IPS-18a (cell line): ENCODE measurements around the gene C14orf93.
"Not testable (repeated sequence)": the region's sequence is repeated elsewhere in the genome, so short reads cannot be mapped to it uniquely, and the experiment has no call there.

Experiments used
- H3K27ac ChIP-seq: one replicate; pipeline ENCODE4 v1.5.1; 2013; ENCODE audit warnings: low read length
- H3K27me3 ChIP-seq: one replicate; pipeline ENCODE4 v1.6.1; 2013; ENCODE audit warnings: mild to moderate bottlenecking, low read length; ENCODE audit not compliant: control insufficient read depth, insufficient read depth
- H3K36me3 ChIP-seq: one replicate; pipeline ENCODE4 v1.6.1; 2013; ENCODE audit warnings: low read depth, low read length; ENCODE audit not compliant: control insufficient read depth
- H3K4me1 ChIP-seq: one replicate; pipeline ENCODE4 v1.6.1; 2013; ENCODE audit warnings: low read depth, low read length; ENCODE audit not compliant: control insufficient read depth
- H3K4me3 ChIP-seq: one replicate; pipeline ENCODE4 v1.5.1; 2013; ENCODE audit warnings: low read length
- H3K9ac ChIP-seq: one replicate; pipeline ENCODE4 v1.6.1; 2013; ENCODE audit warnings: mild to moderate bottlenecking, low read length, moderate library complexity
- H3K9me3 ChIP-seq: one replicate; pipeline ENCODE4 v1.6.1; 2013; ENCODE audit warnings: low read depth, low read length; ENCODE audit not compliant: control insufficient read depth

The C14orf93 gene

GRCh38 chr14:22973217-22974032 lies 36.5 kb downstream of the C14orf93 start:
- Histone ChIP-seq H3K9me3 (no peaks in the 10 kb centered on the region), H3K36me3 (peaks cover 68% of the 10 kb centered on the region), H3K4me1 (peaks cover 22% of the 10 kb centered on the region), H3K9ac (no peak overlapping the region), H3K4me3 (no peak overlapping the region), H3K27me3 (no peaks in the 10 kb centered on the region), H3K27ac (no peak overlapping the region)

DNA sequence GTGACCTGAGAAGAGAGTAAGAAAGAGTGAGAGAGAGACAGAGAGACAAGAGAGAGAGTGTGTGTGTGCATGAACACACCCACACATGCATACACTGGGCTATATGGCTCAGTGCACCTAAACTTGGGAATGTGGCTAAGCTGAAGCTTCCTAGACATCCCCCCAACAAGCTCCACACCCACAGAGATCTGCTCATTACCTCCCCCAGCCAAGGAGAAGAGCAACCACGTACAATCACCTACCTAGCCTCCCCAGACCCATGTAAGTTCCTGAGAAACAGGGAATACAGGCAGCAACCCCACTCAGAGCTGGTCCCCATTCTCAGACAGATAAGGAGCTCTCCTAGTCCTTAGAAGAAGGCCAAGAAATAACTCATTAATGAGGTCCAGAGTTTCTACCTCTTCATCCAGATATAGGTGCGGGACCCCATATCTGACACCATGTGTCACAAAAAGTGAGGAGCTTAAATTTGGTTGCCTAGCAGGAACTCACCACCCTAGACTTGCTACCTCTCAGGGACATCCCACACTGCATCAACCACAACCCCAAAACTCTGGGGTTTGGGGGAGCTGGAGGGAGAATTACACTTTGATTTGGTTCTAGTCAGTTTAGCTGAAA lies 37.5 kb downstream of the C14orf93 start:
- Histone ChIP-seq H3K27me3 (no peaks in the 10 kb centered on the region), H3K4me1 (peaks cover 13% of the 10 kb centered on the region), H3K9me3 (no peaks in the 10 kb centered on the region), H3K9ac (no peak overlapping the region), H3K36me3 (peaks cover 63% of the 10 kb centered on the region), H3K4me3 (no peak overlapping the region), H3K27ac (no peak overlapping the region)

DNA sequence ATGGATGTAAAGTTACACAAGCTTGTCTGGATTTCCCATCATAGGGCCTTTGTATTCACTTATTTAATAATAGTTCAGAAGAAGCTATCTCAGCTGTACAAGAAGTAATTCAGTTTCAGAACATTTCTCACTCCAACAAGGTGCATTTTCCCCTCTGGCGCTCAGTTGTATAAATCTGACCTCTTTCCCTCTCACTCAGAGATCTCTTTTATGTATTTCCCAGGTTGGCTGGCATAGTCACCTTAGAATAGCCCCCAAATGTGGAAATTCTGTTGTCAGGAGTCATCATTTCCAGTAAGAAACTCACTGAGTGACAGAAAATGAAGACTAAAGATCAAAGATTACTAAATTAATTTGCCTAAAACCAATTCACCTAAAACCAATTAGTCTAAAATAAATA lies 38.8 kb downstream of the C14orf93 start:
- Histone ChIP-seq H3K4me1 (peaks cover under 1% of the 10 kb centered on the region), H3K36me3 (peaks cover 53% of the 10 kb centered on the region), H3K27ac (no peak overlapping the region), H3K9me3 (no peaks in the 10 kb centered on the region), H3K27me3 (no peaks in the 10 kb centered on the region), H3K4me3 (no peak overlapping the region), H3K9ac (no peak overlapping the region)

DNA sequence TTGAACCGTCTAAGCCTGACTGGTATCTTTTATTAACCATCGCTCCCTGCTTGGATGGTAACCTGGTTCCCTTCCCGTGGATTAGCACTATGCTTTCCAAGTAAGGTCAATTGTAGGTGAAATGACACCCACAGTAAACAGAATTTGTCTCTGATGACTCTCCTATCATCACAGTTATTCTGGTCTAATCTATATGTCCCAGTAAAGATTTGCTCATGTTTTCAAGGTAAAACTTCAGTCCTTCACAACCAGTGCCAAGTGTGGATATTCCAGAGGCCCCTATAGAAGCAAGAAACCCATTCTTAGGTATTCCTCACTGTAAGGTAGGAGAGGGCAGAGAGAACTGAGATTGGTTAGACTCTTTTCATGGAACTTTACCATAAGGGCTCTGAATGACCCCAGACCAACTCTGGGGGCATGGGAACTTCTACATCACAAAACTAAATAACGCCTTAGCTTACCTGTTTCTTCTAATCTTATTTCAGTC lies 43.1 kb downstream of the C14orf93 start:
- Histone ChIP-seq H3K27ac (no peak overlapping the region), H3K36me3 (peaks cover 15% of the 10 kb centered on the region)

GRCh38 chr14:22965916-22966782 lies 43.8 kb downstream of the C14orf93 start:
- H3K9ac ChIP-seq, H3K4me1 ChIP-seq, H3K27ac ChIP-seq, H3K36me3 ChIP-seq, H3K9me3 ChIP-seq, H3K4me3 ChIP-seq, H3K27me3 ChIP-seq: not testable (repeated sequence)

More for the DNA sequence above, 43.1 kb downstream of the C14orf93 start:
- Histone ChIP-seq H3K4me3 (no peak overlapping the region), H3K9me3 (no peaks in the 10 kb centered on the region), H3K9ac (no peak overlapping the region), H3K4me1 (no peaks in the 10 kb centered on the region), H3K27me3 (no peaks in the 10 kb centered on the region)

DNA sequence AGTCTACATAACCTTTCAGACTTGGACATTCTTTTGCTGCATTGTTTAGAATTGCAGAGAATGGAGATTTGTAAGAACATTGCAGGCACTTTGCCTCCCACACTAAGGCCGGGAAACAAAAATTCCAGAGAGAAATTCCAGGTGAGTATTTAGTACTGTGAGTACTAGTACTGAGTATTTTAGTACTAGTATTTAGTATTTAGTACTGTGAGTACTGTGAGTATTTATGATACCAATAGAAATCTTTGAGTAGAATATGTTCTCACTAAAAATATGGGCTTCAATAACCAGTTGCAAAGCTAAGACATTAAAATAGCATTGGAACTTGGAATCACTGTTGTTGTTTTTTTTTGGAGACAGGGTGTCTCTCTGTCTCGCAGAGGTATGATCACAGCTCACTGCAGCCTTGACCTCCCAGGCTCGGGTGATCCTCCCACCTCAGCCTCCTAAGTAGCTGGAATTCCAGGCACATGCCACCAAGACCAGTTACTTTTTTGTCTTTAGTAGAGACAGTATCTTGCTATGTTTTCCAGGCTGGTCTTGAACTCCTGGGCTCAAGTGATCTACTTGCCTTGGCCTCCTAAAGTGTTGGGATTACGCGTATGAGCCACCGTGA lies 47.8 kb downstream of the C14orf93 start:
- Histone ChIP-seq H3K4me3 (no peak overlapping the region), H3K27ac (no peak overlapping the region), H3K9me3 (no peaks in the 10 kb centered on the region), H3K36me3 (no peaks in the 10 kb centered on the region), H3K9ac (no peak overlapping the region), H3K4me1 (no peaks in the 10 kb centered on the region), H3K27me3 (no peaks in the 10 kb centered on the region)

- H3K27me3 ChIP-seq, result no peaks in the 10 kb centered on the region
- H3K9ac ChIP-seq, result peak overlapping the region; percentile 90
- H3K27ac ChIP-seq, result peak overlapping the region; percentile 8
- peak overlapping the region; percentile 78 for H3K4me3 ChIP-seq
- peaks cover 9% of the 10 kb centered on the region for H3K36me3 ChIP-seq
- H3K4me1 ChIP-seq, result peaks cover 7% of the 10 kb centered on the region
- no peaks in the 10 kb centered on the region for H3K9me3 ChIP-seq
Observed at GRCh38 chr14:22955702-22956569, 54.0 kb downstream of the C14orf93 start.

GRCh38 chr14:22952418-22952817 lies 57.5 kb downstream of the C14orf93 start:
- H3K4me1 ChIP-seq, result peaks cover 7% of the 10 kb centered on the region
- no peak overlapping the region for H3K27ac ChIP-seq
- H3K4me3 ChIP-seq, result no peak overlapping the region
- peaks cover 23% of the 10 kb centered on the region for H3K36me3 ChIP-seq
- no peaks in the 10 kb centered on the region for H3K27me3 ChIP-seq
- no peaks in the 10 kb centered on the region for H3K9me3 ChIP-seq
- no peak overlapping the region for H3K9ac ChIP-seq

GRCh38 chr14:22951795-22952194 lies 58.1 kb downstream of the C14orf93 start:
- H3K4me1 ChIP-seq, H3K9me3 ChIP-seq, H3K27me3 ChIP-seq, H3K27ac ChIP-seq, H3K4me3 ChIP-seq, H3K9ac ChIP-seq: not testable (repeated sequence)
- peaks cover 29% of the 10 kb centered on the region for H3K36me3 ChIP-seq

GRCh38 chr14:22945642-22946041 lies 64.3 kb downstream of the C14orf93 start:
- H3K9ac ChIP-seq, result no peak overlapping the region
- no peak overlapping the region for H3K27ac ChIP-seq
- H3K4me3 ChIP-seq, result no peak overlapping the region
- H3K36me3 ChIP-seq, result peaks cover 26% of the 10 kb centered on the region
- H3K4me1 ChIP-seq, result no peaks in the 10 kb centered on the region
- no peaks in the 10 kb centered on the region for H3K27me3 ChIP-seq
- no peaks in the 10 kb centered on the region for H3K9me3 ChIP-seq
